ENCODE measurements around the gene PACC1.
A peak's percentile ranks its signal among the peaks of the same experiment; 100 is the strongest.

The PACC1 gene

GRCh38 chr1:212414328-212415106, at the start of gene PACC1:
Gene PACC1, minus strand, starts transcription at chr1:212414886. Its CDS starts 129 bp downstream, at chr1:212414757.
- peak; percentile 87 for DNase-seq

DNA sequence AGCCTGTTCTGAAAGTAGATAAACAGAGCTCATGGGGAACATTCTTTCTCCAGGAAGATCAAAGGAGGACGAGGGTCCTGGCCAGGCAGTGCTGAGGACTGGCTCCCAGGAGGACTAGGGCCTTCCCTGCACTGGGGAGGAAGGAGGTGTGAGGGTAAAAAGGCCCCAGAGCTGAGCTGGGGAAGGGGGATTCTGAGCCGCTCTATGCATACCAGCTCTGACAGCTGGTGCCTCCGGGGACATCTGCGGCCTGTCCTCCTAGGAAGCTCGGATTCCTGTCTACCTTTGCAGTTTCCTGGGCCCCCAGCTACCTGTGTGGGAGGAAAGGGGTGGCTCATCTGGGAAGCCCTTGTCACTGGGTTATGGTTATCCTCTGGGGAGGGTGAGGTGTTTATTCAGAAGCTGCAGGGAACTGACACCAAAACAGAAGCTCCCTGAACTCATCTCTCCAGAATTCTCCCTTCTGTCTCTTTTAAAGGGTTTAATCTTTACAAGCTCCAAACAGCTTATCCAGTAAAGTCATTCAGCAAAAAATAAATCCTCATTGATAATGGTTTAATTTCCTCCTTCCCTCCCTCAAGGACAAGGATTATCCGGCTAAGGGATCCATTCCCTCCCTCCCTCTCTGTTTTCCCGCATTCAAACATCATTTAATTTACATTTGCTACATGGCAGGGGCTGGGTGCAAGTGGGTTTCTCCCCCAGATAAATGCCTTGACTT, 49.0 kb upstream of the PACC1 start:
- no peak for DNase-seq

- DNase-seq = no peak
Observed at GRCh38 chr1:212461916-212462660, 47.4 kb upstream of the PACC1 start.

DNA sequence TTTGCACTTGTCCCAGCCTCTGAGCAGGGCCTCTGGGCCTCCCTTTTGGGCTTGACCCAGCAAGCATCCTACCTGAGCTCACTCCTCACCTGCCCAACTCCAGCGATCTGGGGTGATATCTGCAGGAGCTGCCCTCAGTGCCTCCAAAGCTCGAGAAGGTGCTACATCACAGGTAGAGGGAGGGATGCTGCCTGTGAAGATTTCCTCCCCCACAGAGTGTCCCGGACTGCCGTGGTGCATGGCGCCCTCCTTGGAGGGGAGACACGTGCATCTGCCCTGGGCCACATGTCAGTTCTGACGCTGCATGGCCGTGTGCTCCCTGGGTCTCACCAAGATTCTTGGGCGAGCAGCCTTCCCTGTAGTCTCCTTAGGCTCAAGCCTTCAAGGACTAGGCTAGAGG, 45.7 kb upstream of the PACC1 start:
- no peak for DNase-seq

GRCh38 chr1:212459656-212460055, 45.0 kb upstream of the PACC1 start:
- DNase-seq = no peak

DNA sequence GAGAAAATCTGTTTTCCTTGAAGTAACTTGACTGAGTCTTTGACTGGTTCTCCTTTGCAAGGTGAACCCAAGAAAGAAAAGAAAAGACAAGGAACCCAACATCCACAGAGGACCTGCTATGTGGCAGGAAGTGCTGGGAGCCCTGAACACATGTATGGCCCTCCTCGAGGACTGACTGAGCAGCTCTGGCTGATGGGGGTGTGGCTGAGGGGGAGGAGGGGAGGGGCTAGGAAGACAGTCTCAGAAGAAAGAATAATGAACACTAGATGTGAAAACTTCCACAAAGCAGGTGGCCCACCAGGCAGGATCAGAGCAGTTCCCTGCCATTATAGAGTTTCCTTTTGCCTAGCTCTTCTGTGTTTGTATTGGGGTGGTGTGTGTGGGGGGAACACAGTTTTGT, 44.1 kb upstream of the PACC1 start:
- DNase-seq = no peak

- peak; percentile 39 for DNase-seq
Observed at GRCh38 chr1:212457740-212458338, 43.2 kb upstream of the PACC1 start.

DNA sequence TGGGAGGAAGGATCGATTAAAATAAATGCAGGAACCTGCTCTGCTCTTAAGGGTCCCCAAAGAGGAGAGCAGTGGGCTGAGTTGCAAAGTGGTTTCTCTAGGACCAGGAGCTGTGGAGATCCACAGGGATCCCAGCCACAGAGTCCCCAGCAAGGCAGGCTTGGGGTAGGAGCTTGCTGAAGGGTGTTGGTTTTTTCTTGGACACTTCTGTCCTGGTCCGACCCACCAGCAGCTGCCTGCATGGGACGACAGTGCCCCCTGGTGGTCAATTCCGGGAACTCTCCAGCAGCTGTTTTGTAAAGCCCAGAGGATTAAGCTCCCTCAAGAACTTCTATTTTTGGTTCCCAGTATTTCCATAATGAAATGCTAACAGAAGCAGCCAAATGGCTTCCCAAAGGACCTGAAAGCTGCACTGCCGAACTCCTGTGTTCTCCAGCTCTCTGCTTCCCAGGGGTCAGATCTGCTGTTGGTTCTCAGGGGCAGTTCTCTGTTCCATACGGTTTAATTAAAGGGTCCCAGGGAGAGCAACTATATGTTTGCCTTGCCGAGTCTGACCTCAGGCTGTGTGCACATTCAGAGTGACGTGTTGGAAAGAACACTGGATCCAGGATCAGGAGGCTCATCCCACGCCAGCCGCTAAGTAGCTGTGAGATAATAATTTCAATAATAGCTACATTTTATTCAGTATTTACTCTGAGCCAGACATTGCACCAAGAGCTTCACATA, 41.3 kb upstream of the PACC1 start:
- DNase-seq = peak; percentile 74

- DNase-seq = no peak
Observed at GRCh38 chr1:212455401-212455800, 40.7 kb upstream of the PACC1 start.

GRCh38 chr1:212454741-212455140, 40.1 kb upstream of the PACC1 start:
- DNase-seq = no peak

- no peak for DNase-seq
Observed at GRCh38 chr1:212453156-212453857, 38.6 kb upstream of the PACC1 start.

GRCh38 chr1:212452323-212453155, 37.9 kb upstream of the PACC1 start:
- no peak for DNase-seq

DNA sequence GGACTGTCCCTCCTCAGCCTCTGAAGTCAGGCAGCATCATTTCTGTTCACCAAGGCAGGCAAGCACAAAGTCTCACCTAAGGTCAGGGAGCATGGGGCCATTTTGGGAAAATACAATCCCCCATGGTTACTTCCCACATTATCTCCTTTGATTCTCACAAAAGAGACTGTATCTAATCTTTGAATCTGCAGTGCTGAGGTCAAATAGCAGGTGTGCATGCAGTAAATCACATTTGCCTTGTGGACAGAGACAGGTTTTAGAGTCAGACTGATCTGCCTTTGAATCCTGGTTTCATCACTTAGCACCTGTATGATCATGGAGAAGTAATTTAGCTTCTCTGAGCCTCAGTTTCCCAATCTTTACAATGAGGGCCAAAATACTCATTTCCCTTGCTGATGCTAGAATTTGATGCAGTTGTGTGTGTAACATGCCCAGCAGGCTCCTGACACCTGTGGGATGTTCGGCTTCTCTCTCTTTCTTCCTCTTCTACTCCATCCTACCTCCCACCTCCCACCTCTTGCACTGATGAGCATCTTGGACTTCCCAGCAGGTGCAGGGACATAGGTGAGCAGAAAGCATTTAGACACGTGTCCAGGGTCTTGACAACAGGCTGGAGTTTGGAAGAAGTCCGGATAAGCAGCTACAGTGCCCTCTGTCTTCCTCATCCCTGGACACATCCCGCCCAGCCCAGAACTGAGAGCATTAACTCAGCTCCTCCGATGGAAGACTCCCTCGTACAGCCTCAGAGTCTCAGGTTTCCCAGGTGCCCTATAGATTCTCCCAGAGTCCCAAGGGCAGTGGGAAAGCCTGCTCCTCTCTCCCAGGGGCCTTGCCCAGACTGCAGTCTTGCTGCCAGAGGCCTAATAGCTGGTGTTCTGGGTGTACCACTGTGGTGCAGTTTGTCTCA, 37.0 kb upstream of the PACC1 start:
- no peak for DNase-seq

DNA sequence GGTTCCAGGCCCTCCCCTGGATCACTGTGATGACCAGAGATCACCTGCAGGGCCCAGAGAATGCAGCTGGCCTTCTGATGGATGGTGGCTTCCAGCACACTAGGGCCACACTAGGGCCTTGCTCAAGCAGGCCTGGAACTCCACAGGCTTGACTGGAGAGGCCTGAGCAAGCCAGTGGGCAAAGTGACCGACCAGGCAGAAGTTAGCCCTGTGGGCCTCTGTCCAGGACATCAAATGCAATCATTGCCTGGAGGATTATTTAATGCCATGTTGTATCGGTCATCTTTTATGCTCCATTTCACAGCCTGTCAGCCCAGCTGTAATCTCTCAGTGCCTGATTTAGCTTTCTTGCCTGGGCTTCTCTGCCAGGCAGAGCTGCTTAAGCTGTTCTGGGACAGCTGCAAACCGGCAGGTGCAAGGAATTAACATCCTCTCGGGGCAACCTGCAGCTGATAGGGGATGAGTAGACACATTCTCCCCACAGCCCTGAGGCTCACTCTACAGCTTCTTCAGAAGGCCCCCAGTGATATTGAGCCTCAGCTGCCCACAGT, 35.7 kb upstream of the PACC1 start:
- DNase-seq = no peak

- no peak for DNase-seq
Observed at GRCh38 chr1:212447478-212447877, 32.8 kb upstream of the PACC1 start.

DNA sequence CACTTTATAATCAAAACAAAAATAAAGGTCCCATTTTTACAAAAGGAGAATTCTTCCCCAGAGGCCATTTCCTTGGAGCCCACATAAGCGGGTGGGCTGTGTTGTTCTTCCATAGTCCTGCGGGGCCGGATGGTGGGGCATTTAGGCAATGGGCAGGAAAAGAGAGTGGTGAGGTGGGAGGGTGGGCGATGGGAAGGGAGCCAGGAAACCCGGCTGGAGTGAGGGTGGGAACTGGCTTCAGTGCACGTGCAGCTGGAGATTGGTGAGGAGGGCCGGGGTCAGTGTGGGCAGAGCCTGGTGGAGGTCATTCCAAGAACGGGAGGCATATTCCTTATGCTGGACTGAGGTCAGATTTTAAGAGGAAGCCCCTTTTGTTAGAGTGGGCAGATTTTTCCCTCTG, 31.6 kb upstream of the PACC1 start:
- no peak for DNase-seq

DNA sequence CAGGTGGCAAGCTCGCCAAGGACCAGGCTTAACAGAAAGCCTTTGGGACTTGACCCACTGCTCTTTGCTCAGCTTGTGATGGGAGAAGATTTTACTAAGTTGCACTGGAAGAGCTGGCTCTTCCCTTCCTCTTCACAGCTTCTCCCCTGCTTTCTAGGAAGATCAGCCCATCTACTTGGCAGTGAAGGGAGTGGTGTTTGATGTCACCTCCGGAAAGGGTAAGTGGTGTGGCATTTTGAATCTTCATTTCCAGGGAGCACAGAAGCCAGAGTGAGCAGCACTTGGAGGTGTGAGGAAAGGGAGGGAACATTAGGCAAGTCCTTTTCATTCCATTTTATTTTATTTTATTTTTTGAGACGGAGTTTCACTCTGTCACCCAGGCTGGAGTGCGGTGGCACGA, 27.7 kb upstream of the PACC1 start:
- DNase-seq = no peak

DNA sequence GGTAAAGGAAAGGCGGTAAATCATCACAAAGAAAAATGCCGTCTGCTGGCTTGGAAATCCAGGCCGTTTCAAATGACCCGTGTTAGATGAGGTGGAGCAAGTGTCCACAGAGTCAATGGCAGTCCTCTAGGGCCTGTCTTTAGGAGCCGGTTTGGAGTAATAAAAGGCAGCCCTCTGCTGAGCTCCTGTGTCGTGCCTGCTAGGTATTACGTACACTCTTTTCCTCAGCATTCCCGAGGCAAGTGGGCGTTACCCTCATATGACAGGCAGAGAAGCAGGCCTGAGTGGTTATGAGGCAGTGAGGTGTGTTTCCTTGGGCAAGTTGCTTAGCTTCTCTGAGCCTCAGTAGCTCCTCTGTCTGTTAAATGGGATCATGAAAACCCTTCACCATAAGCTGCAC, 25.7 kb upstream of the PACC1 start:
- DNase-seq = no peak

DNA sequence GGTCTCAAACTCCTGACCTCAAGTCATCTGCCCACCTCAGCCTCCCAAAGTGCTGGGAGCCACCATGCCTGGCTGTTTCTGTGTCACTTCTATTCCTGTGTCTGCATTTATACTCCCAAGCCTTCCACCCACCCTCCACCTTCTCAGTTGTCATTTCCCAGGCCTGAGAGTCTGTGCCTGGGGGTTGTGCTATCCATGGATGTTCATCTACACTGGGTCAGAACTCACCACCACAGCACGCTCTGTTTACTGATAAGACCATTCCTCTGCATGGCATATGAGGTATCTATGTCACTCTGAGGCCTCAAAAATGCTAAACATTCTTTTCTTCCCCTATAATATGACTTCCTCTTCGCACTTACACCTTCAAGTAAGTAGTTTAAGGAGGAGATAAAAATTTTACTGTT, 24.1 kb upstream of the PACC1 start:
- DNase-seq = no peak

Data from stimulated activated naive CD4-positive, alpha-beta T cell treated with Interleukin-2 at 50 U/mL for 16 hours (primary cell).